A549 (cell line): ENCODE measurements around the gene KAT6B. TPM values are rescaled to one million over a fixed set of nuclear protein-coding genes. Genes with fewer than 3 reads are reported as not detected.

Experiments
- ATAC-seq, 2 experiments: fragments of 200-7000 bp in 1 of 2; fragments of >200 bp in 1 of 2; cut with Nextera tagmentation in 1 of 2; cut with Tn5 transposase in 1 of 2; 3 replicates each; pipeline versions ENCODE4 v1.8.0 to v1.9.1; 2018 to 2020; ENCODE audit warnings: mild to moderate bottlenecking in 1 of 2, moderate library complexity in 1 of 2
- CTCF ChIA-PET: fragments of 300-600 bp; sonication (Branson Sonifier 250); formaldehyde crosslinking; extraction: SDS; loops from one replicate; lab custom pipeline; 2021; ENCODE audit warnings: antibody characterized with exemption, inconsistent platforms; lab: Yijun Ruan, JAX
- POLR2A ChIA-PET: fragments of 350-600 bp; formaldehyde crosslinking; extraction: SDS; loops from one replicate; lab custom pipeline; 2021; ENCODE audit warnings: antibody characterized with exemption, inconsistent platforms; lab: Yijun Ruan, JAX
- DNase-seq, 2 experiments: peaks; one replicate each; pipeline versions ENCODE4 v3.0.0 to v3.0.0-alpha.2; 2011 to 2016; ENCODE audit warnings: low read depth in 1 of 2, low spot score in 1 of 2
- FAIRE-seq: peaks from 2 replicates; lab custom pipeline; 2011; peaks lifted over from hg19 to GRCh38; lab: Jason Lieb, UNC
- H3K27ac ChIP-seq, 2 experiments: fragments of >200 bp; sonication (Bioruptor Twin); formaldehyde crosslinking; 3 replicates each; pipeline ENCODE4 v1.5.1; 2016 to 2017
- H3K4me1 ChIP-seq: fragments of >200 bp; sonication (Bioruptor Twin); formaldehyde crosslinking; 3 replicates; pipeline ENCODE4 v1.6.1; 2016
- H3K4me2 ChIP-seq: fragments of >200 bp; sonication (Bioruptor Twin); formaldehyde crosslinking; 3 replicates; pipeline ENCODE4 v1.6.1; 2016
- H3K4me3 ChIP-seq: fragments of >200 bp; sonication (Bioruptor Twin); formaldehyde crosslinking; 3 replicates; pipeline ENCODE4 v1.5.1; 2016
- H3K9me3 ChIP-seq: fragments of >200 bp; sonication (Bioruptor Twin); formaldehyde crosslinking; 3 replicates; pipeline ENCODE4 v1.6.1; 2016
- CBX8 ChIP-seq: fragments of 200-600 bp; sonication (generic); IDR thresholded peaks from 2 replicates; pipeline ENCODE4 v1.6.1; 2016
- CHD4 ChIP-seq: fragments of 200-600 bp; sonication (generic); IDR thresholded peaks from 2 replicates; pipeline ENCODE4 v1.6.1; 2016; ENCODE audit warnings: antibody characterized with exemption, mild to moderate bottlenecking, borderline replicate concordance
- EHMT2 ChIP-seq: fragments of 200-600 bp; sonication (generic); IDR thresholded peaks from 2 replicates; pipeline ENCODE4 v1.6.1; 2016; ENCODE audit warnings: antibody characterized with exemption, low read depth, mild to moderate bottlenecking, moderate library complexity
- FOSB ChIP-seq: fragments of 250-450 bp; sonication (Bioruptor Pico); IDR thresholded peaks from 2 replicates; pipeline ENCODE4 v1.5.0; 2020; ENCODE audit warnings: mild to moderate bottlenecking, moderate library complexity
- HOXA7 ChIP-seq: fragments of 250-450 bp; sonication (Bioruptor Pico); IDR thresholded peaks from 2 replicates; pipeline ENCODE4 v1.5.0; 2020; ENCODE audit warnings: mild to moderate bottlenecking, moderate library complexity
- MAZ ChIP-seq: fragments of 150-350 bp; IDR thresholded peaks from 2 replicates; pipeline ENCODE4 v1.6.1; 2014; ENCODE audit warnings: antibody characterized with exemption, low read depth, low read length, borderline replicate concordance
- NFE2L2 ChIP-seq: fragments of 150-350 bp; conservative IDR thresholded peaks from 2 replicates; pipeline ENCODE4 v1.6.1; 2014; ENCODE audit warnings: low read length
- NPAS2 ChIP-seq: fragments of 250-450 bp; sonication (Bioruptor Pico); IDR thresholded peaks from 2 replicates; pipeline ENCODE4 v1.8.0; 2022; ENCODE audit warnings: mild to moderate bottlenecking, moderate library complexity, borderline replicate concordance
- PHF8 ChIP-seq: fragments of 200-600 bp; sonication (generic); IDR thresholded peaks from 2 replicates; pipeline ENCODE4 v1.6.1; 2016; ENCODE audit warnings: low read depth, mild to moderate bottlenecking, antibody characterized with exemption, moderate library complexity, borderline replicate concordance
- RCOR1 ChIP-seq: fragments of 150-350 bp; IDR thresholded peaks from 2 replicates; pipeline ENCODE4 v1.6.1; 2014; ENCODE audit warnings: antibody characterized with exemption, low read length, low read depth
- TP53 ChIP-seq: fragments of 250-450 bp; sonication (Bioruptor Pico); IDR thresholded peaks from 2 replicates; pipeline ENCODE4 v1.5.0; 2021; ENCODE audit warnings: mild to moderate bottlenecking, moderate library complexity
- ZC3H11A ChIP-seq: fragments of 450-650 bp; IDR thresholded peaks from 2 replicates; pipeline ENCODE4 v1.6.1; 2014; ENCODE audit warnings: antibody characterized with exemption, mild to moderate bottlenecking
- ZFP36 ChIP-seq: fragments of 450-650 bp; IDR thresholded peaks from 2 replicates; pipeline ENCODE4 v1.6.1; 2014; ENCODE audit warnings: borderline replicate concordance; ENCODE audit not compliant: partially characterized antibody
- ZSCAN20 ChIP-seq: fragments of 250-450 bp; sonication (Bioruptor Pico); IDR thresholded peaks from 2 replicates; pipeline ENCODE4 v1.8.0; 2022; ENCODE audit warnings: mild to moderate bottlenecking, moderate library complexity
- WGBS: methylation state at CpG from one replicate; pipeline ENCODE4 v1.1.6; 2017; ENCODE audit errors: missing lambda C conversion rate; 5-methylcytosine and 5-hydroxymethylcytosine counted together
- polyA plus RNA-seq, 4 experiments: library from polyadenylated mRNA; depleted of rRNA in 3 of 4; stranded (reverse); fragments of >200 nt; fragmentation: RNase III in 1 of 4; extraction: RNeasy Plus Mini Kit Qiagen cat#74134 plus additional on column Dnase treatment in 1 of 4; gene quantifications; 2 replicates in 3 of 4; 3 replicates in 1 of 4; pipeline ENCODE4 v1.2.3, GENCODE V29; 2011 to 2017
- TF ChIP-seq, protein P1 (sequence below): fragments of 250-450 bp; sonication (Bioruptor Pico); IDR thresholded peaks from 2 replicates; pipeline ENCODE4 v1.5.0; 2020; ENCODE audit warnings: low read depth, mild to moderate bottlenecking, moderate library complexity
- TF ChIP-seq, protein P2 (sequence below): fragments of >200 bp; sonication (Bioruptor Twin); formaldehyde crosslinking; IDR thresholded peaks from 2 replicates; pipeline ENCODE4 v1.6.1; 2016
- TF ChIP-seq, protein P3 (sequence below): IDR thresholded peaks from 2 replicates; pipeline ENCODE4 v1.6.1; 2012
- TF ChIP-seq, protein P4 (sequence below): IDR thresholded peaks from 2 replicates; pipeline ENCODE4 v1.6.1; 2012; ENCODE audit warnings: low read depth, borderline replicate concordance
- TF ChIP-seq, protein P5 (sequence below): fragments of 450-650 bp; IDR thresholded peaks from 2 replicates; pipeline ENCODE4 v1.6.1; 2014; ENCODE audit warnings: antibody characterized with exemption

Gene KAT6B
- polyA plus RNA-seq, 2 of the 4 experiments (the other 2 are of a cell fraction) = 5.6 to 5.7 TPM

DNA sequence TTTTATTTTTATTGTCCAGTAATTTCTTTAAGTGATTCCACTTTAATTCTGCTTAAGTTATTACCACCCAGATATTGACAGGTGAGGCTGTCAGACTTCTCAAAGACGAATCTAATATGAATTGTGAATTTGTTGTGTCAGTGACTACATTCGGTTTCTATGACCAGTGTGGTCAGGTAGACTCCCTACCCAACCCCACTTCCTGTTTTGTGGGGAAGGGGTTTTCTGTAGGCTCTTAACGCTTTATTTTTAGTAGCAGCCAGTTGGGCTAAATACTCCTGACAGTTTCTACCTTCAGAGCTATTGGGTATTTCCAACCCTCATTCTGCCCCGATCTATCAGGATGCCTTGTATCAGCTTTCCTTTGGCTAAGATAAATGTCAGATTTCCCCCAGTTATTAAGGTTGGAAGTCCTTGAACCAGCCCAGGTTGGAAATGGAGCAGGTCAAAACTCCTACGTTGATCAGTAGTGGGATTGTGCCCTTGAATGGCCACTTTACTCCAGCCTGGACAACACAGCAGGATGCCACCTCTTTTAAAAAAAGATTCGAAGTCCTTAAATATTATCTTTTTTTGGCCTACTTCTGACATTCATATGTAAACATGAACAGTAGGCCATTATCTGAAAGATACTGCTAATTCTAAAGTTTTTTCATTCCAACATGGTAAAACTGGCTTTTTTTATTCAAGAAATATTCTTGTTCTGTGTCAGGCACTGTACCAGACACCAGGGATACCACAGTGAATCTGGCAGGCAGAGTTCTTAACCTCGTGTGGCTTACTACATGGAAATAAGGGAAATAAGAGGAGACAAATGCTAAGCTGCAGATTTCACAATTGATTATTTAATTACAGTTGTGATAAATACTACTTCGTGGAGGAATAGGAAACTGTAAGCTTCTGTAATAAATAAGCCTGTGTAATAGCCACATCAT lies 151.8 kb downstream of the KAT6B start:
- no peak for DNase-seq
- peaks cover 2% of the 10 kb centered on the region for H3K4me1 ChIP-seq
- WGBS = 88% methylated on average over 8 of the region's 8 CpGs
- ChIA-PET POLR2A (no interaction called here), CTCF (no interaction called here)
- no peaks in the 10 kb centered on the region for H3K9me3 ChIP-seq
- TF ChIP-seq PHF8 (no peak), MAZ (no peak), FOSB (CRISPR knock-in tag) (no peak), NPAS2 (CRISPR knock-in tag) (no peak), CHD4 (no peak), ZC3H11A (no peak), TP53 (CRISPR knock-in tag) (no peak)
- TF ChIP-seq, protein P1, sequence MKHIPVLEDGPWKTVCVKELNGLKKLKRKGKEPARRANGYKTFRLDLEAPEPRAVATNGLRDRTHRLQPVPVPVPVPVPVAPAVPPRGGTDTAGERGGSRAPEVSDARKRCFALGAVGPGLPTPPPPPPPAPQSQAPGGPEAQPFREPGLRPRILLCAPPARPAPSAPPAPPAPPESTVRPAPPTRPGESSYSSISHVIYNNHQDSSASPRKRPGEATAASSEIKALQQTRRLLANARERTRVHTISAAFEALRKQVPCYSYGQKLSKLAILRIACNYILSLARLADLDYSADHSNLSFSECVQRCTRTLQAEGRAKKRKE (CRISPR knock-in tag) = no peak
- TF ChIP-seq, protein P2, sequence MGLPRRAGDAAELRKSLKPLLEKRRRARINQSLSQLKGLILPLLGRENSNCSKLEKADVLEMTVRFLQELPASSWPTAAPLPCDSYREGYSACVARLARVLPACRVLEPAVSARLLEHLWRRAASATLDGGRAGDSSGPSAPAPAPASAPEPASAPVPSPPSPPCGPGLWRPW = no peak
- FAIRE-seq = peak; percentile 23
- no peak for ATAC-seq
- no peak overlapping the region for H3K27ac ChIP-seq
- H3K4me3 ChIP-seq = no peak overlapping the region
- H3K4me2 ChIP-seq = no peak overlapping the region

DNA sequence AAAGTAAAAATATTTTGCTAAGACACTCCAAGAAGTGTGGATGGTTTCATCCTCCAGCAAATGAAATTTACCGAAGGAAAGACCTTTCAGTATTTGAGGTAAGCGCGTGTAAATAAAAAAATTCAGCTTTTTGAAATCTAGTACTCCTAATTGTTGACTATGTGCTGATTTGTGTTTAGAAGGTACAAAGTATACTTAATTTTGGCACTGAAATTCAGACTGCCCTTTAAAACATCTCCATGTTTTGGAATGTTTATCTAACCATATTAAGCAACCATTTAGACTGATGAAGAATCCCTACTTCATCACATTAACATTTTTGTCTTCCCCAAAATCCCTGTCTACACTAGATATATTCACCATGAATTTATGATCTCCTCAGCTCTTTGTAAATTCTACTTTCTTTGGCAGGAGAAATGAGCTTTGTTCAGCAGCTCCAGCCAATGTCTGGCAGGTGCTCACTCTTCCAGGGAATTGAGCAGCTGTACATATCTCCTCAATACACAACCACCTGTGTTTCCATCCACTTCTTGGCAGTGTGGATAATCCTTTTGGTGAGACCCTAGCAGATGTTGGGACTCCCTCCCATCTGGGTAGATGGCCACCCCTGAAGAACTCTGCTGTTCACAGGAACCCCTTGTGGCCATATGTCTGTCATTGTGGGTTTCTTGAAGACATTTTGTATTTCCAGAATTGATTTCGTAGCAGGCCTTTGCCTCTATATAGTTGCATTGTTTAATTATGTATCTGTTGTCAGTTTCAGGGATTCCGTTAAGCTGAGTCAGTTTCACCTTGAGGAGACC lies 155.6 kb downstream of the KAT6B start:
- DNase-seq (no peak), FAIRE-seq (no peak), ATAC-seq (no peak)
- WGBS = 95% methylated on average over 5 of the region's 5 CpGs
- ChIA-PET POLR2A (no interaction called here), CTCF (interaction anchor here (0.5 to 1.4 kb wide), 2 partner anchors 17 to 31 kb away, joined by 3 read pairs; no protein-coding TSS in a partner anchor)
- H3K9me3 ChIP-seq = no peaks in the 10 kb centered on the region
- no peak for TF ChIP-seq TP53 (CRISPR knock-in tag)
- no peak for TF ChIP-seq NFE2L2
- no peak for TF ChIP-seq RCOR1
- TF ChIP-seq MAZ = no peak
- TF ChIP-seq ZFP36 = no peak
- TF ChIP-seq EHMT2 = no peak
- TF ChIP-seq, protein P3, sequence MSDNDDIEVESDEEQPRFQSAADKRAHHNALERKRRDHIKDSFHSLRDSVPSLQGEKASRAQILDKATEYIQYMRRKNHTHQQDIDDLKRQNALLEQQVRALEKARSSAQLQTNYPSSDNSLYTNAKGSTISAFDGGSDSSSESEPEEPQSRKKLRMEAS = no peak
- no peak overlapping the region for H3K4me2 ChIP-seq
- peaks cover 7% of the 10 kb centered on the region for H3K4me1 ChIP-seq
- no peak overlapping the region for H3K27ac ChIP-seq
- no peak overlapping the region for H3K4me3 ChIP-seq

DNA sequence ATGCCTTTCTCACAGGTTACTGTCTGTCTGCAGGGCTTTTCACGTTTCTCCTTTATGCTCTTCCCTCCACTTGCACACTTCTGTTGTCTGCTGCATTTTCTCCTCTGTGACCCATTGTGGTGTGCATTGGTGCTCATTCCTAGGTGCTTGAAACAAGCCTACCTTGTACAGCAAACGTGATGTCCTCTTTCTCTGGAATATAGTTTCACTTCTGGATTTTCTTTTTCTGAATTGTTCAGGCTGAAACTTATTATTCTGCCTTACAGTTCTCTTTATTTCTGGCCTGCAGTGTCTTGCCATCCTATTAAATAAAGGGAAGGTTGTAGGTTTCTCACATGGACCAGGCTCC lies 156.2 kb downstream of the KAT6B start:
- FAIRE-seq (no peak), ATAC-seq (no peak), DNase-seq (no peak)
- Histone ChIP-seq H3K4me3 (no peak overlapping the region), H3K4me1 (peaks cover 7% of the 10 kb centered on the region), H3K4me2 (no peak overlapping the region), H3K27ac (peak overlapping the region in 1 of 2 experiments; percentile 58; a peak in 2 of 6 replicates), H3K9me3 (no peaks in the 10 kb centered on the region)
- no peak for TF ChIP-seq ZFP36
- TF ChIP-seq CBX8 = no peak
- no peak for TF ChIP-seq HOXA7 (CRISPR knock-in tag)
- TF ChIP-seq ZSCAN20 (CRISPR knock-in tag) = no peak
- TF ChIP-seq EHMT2 = no peak
- TF ChIP-seq, protein P4, sequence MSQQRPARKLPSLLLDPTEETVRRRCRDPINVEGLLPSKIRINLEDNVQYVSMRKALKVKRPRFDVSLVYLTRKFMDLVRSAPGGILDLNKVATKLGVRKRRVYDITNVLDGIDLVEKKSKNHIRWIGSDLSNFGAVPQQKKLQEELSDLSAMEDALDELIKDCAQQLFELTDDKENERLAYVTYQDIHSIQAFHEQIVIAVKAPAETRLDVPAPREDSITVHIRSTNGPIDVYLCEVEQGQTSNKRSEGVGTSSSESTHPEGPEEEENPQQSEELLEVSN = no peak
- TF ChIP-seq, protein P5, sequence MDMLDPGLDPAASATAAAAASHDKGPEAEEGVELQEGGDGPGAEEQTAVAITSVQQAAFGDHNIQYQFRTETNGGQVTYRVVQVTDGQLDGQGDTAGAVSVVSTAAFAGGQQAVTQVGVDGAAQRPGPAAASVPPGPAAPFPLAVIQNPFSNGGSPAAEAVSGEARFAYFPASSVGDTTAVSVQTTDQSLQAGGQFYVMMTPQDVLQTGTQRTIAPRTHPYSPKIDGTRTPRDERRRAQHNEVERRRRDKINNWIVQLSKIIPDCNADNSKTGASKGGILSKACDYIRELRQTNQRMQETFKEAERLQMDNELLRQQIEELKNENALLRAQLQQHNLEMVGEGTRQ = no peak
- POLR2A ChIA-PET = no interaction called here
- CTCF ChIA-PET = interaction anchor here (0.5 to 1.0 kb wide), 2 partner anchors 13 to 32 kb away, joined by 3 read pairs; no protein-coding TSS in a partner anchor
- WGBS = 89% methylated on average over 2 of the region's 2 CpGs
